GM23248 (cell line): ENCODE results near the gene IFT122.

Source experiments
- EZH2 ChIP-seq: fragments of 200-600 bp; sonication (generic); IDR thresholded peaks from 2 replicates; pipeline ENCODE4 v1.6.1; 2018; ENCODE audit warnings: antibody characterized with exemption, mild to moderate bottlenecking; ENCODE audit not compliant: insufficient read depth, poor library complexity, severe bottlenecking
- EZH2phosphoT487 ChIP-seq: fragments of 200-600 bp; sonication (generic); IDR thresholded peaks from 2 replicates; pipeline ENCODE4 v1.6.1; 2018; ENCODE audit warnings: antibody characterized with exemption, moderate library complexity, mild to moderate bottlenecking, low read depth; ENCODE audit not compliant: insufficient read depth

- TF ChIP-seq EZH2 = no peak
- TF ChIP-seq EZH2phosphoT487 = no peak
Measured at GRCh38 chr3:129461461-129462146, 21.6 kb downstream of the IFT122 start.
